ENCODE measurements around the gene SAP30L. TPM values are rescaled to one million over a fixed set of nuclear protein-coding genes. Genes with fewer than 3 reads are reported as not detected.
A peak's percentile ranks its signal among the peaks of the same experiment; 100 is the strongest.

Gene SAP30L
- total RNA-seq, 4 donors from 2014 or later: 34.9 to 54.9 (median 46.2) TPM

- Histone ChIP-seq H3K4me1 (no peaks in the 10 kb centered on the region), H3K27ac (replicated peaks in 1 of 4) (no peak overlapping the region), H3K36me3 (peaks cover 0 to 8% (median 5%) of the 10 kb centered on the region in 4 donors), H3K9me3 (no peaks in the 10 kb centered on the region), H3K27me3 (no peaks in the 10 kb centered on the region), H3K4me3 (no peak overlapping the region)
- DNase-seq (ENCODE audit: extremely low spot score): peak; percentile 37
- WGBS: 94% methylated on average over 2 of the region's 4 CpGs
- TF ChIP-seq CTCF (IDR thresholded peaks at IDR 0.05) (no peak), POLR2A (IDR thresholded peaks at IDR 0.05; ENCODE audit: low read depth) (no peak), EP300 (IDR thresholded peaks at IDR 0.05) (no peak), POLR2AphosphoS5 (IDR thresholded peaks at IDR 0.05) (no peak)
- intact Hi-C loops (cut with DNase I): no loop called here
Measured at GRCh38 chr5:154430466-154430865, 15.3 kb upstream of the SAP30L start.

GRCh38 chr5:154430961-154431630, 14.7 kb upstream of the SAP30L start:
- TF ChIP-seq CTCF (IDR thresholded peaks at IDR 0.05) (no peak), POLR2AphosphoS5 (IDR thresholded peaks at IDR 0.05) (no peak), EP300 (IDR thresholded peaks at IDR 0.05) (no peak), POLR2A (IDR thresholded peaks at IDR 0.05; ENCODE audit: low read depth) (no peak)
- DNase-seq (ENCODE audit: extremely low spot score): peak; percentile 90
- 95% methylated on average over 4 of the region's 4 CpGs for WGBS
- peaks cover 5 to 14% (median 10%) of the 10 kb centered on the region in 4 donors for H3K36me3 ChIP-seq
- no peaks in the 10 kb centered on the region for H3K27me3 ChIP-seq
- H3K4me3 ChIP-seq: no peak overlapping the region
- no peak overlapping the region for H3K27ac ChIP-seq (replicated peaks in 1 of 4)
- intact Hi-C loops (cut with DNase I): no loop called here
- no peaks in the 10 kb centered on the region for H3K9me3 ChIP-seq
- H3K4me1 ChIP-seq: no peaks in the 10 kb centered on the region

- H3K4me3 ChIP-seq: no peak overlapping the region
- intact Hi-C loops (cut with DNase I): no loop called here
- no peaks in the 10 kb centered on the region for H3K9me3 ChIP-seq
- peaks cover 19 to 55% (median 26%) of the 10 kb centered on the region in 4 donors for H3K36me3 ChIP-seq
- no peak overlapping the region for H3K27ac ChIP-seq (replicated peaks in 1 of 4)
- TF ChIP-seq POLR2AphosphoS5 (IDR thresholded peaks at IDR 0.05) (no peak), EP300 (IDR thresholded peaks at IDR 0.05) (no peak), POLR2A (IDR thresholded peaks at IDR 0.05; ENCODE audit: low read depth) (no peak), CTCF (IDR thresholded peaks at IDR 0.05) (no peak)
- 100% methylated on average over 3 of the region's 3 CpGs for WGBS
- H3K4me1 ChIP-seq: no peaks in the 10 kb centered on the region
- DNase-seq (ENCODE audit: extremely low spot score): peak; percentile 64
- no peaks in the 10 kb centered on the region for H3K27me3 ChIP-seq
Measured at GRCh38 chr5:154435226-154435625, 10.6 kb upstream of the SAP30L start.

GRCh38 chr5:154437281-154437965, 8.4 kb upstream of the SAP30L start:
- peaks cover 19 to 77% (median 41%) of the 10 kb centered on the region in 4 donors for H3K36me3 ChIP-seq
- no peak overlapping the region for H3K27ac ChIP-seq (replicated peaks in 1 of 4)
- DNase-seq (ENCODE audit: extremely low spot score): peak; percentile 64
- no peak overlapping the region for H3K4me3 ChIP-seq
- intact Hi-C loops (cut with DNase I): no loop called here
- H3K27me3 ChIP-seq: no peaks in the 10 kb centered on the region
- TF ChIP-seq POLR2AphosphoS5 (IDR thresholded peaks at IDR 0.05) (no peak), POLR2A (IDR thresholded peaks at IDR 0.05; ENCODE audit: low read depth) (no peak), CTCF (IDR thresholded peaks at IDR 0.05) (no peak), EP300 (IDR thresholded peaks at IDR 0.05) (no peak)
- 88% methylated on average over 5 of the region's 5 CpGs for WGBS
- H3K4me1 ChIP-seq: no peaks in the 10 kb centered on the region
- H3K9me3 ChIP-seq: no peaks in the 10 kb centered on the region
